ENCODE results near the gene EEF2K.

The EEF2K gene

GRCh38 chr16:22255335-22255734 lies 49.3 kb downstream of the EEF2K start:
- DNase-seq = no peak

GRCh38 chr16:22257440-22257839 lies 51.4 kb downstream of the EEF2K start:
- no peak for DNase-seq

- DNase-seq = no peak
These were observed 54.4 kb downstream of the EEF2K start for GRCh38 chr16:22260490-22260889.

GRCh38 chr16:22262460-22262859 lies 56.4 kb downstream of the EEF2K start:
- DNase-seq = no peak

GRCh38 chr16:22264786-22265185 lies 58.7 kb downstream of the EEF2K start:
- DNase-seq = no peak

- DNase-seq = no peak
These were observed 59.3 kb downstream of the EEF2K start for GRCh38 chr16:22265351-22265750.

- DNase-seq = no peak
These were observed 60.5 kb downstream of the EEF2K start for GRCh38 chr16:22266546-22266945.

- DNase-seq = no peak
These were observed 61.7 kb downstream of the EEF2K start for GRCh38 chr16:22267764-22268163.

- DNase-seq = no peak
These were observed 64.4 kb downstream of the EEF2K start for GRCh38 chr16:22270525-22270924.

GRCh38 chr16:22272870-22273650 lies 67.0 kb downstream of the EEF2K start:
- no peak for DNase-seq

- DNase-seq = no peak
These were observed 68.8 kb downstream of the EEF2K start for GRCh38 chr16:22274916-22275315.

GRCh38 chr16:22278441-22279230 lies 72.6 kb downstream of the EEF2K start:
- no peak for DNase-seq

- no peak for DNase-seq
These were observed 76.3 kb downstream of the EEF2K start for GRCh38 chr16:22282254-22282892.

GRCh38 chr16:22284637-22285036 lies 78.6 kb downstream of the EEF2K start:
- DNase-seq = no peak

- no peak for DNase-seq
These were observed 79.0 kb downstream of the EEF2K start for GRCh38 chr16:22285080-22285479.

- no peak for DNase-seq
These were observed 84.9 kb downstream of the EEF2K start for GRCh38 chr16:22291020-22291419.

GRCh38 chr16:22291860-22292318 lies 85.8 kb downstream of the EEF2K start:
- no peak for DNase-seq

- DNase-seq = no peak
These were observed 86.2 kb downstream of the EEF2K start for GRCh38 chr16:22292320-22292719.

GRCh38 chr16:22293137-22294106 lies 87.3 kb downstream of the EEF2K start:
- DNase-seq = no peak

GRCh38 chr16:22296225-22297113 lies 90.4 kb downstream of the EEF2K start:
- DNase-seq = no peak
